NCI-H1105 treated with DMSO at 0.1 percent for 48 hours (cell line): ENCODE results near the gene RBMS3.

Experiments
- DNase-seq: peaks from one replicate; lab custom pipeline; 2025; lab: John Stamatoyannopoulos, UW

The RBMS3 gene

GRCh38 chr3:29679944-29680343, 399.1 kb downstream of the RBMS3 start:
- DNase-seq, result no peak

- DNase-seq, result no peak
These were observed 402.4 kb downstream of the RBMS3 start for GRCh38 chr3:29683018-29683993.

- no peak for DNase-seq
These were observed 406.2 kb downstream of the RBMS3 start for GRCh38 chr3:29686889-29687592.

GRCh38 chr3:29690686-29691353, 409.9 kb downstream of the RBMS3 start:
- no peak for DNase-seq

GRCh38 chr3:29693863-29694262, 413.0 kb downstream of the RBMS3 start:
- DNase-seq, result no peak

- no peak for DNase-seq
These were observed 413.5 kb downstream of the RBMS3 start for GRCh38 chr3:29694331-29694730.

- DNase-seq, result no peak
These were observed 413.9 kb downstream of the RBMS3 start for GRCh38 chr3:29694783-29695182.

- DNase-seq, result no peak
These were observed 414.3 kb downstream of the RBMS3 start for GRCh38 chr3:29695201-29695600.

GRCh38 chr3:29695643-29696198, 414.9 kb downstream of the RBMS3 start:
- no peak for DNase-seq

GRCh38 chr3:29696311-29696710, 415.4 kb downstream of the RBMS3 start:
- DNase-seq, result no peak

GRCh38 chr3:29697989-29698388, 417.1 kb downstream of the RBMS3 start:
- no peak for DNase-seq

GRCh38 chr3:29700256-29700655, 419.4 kb downstream of the RBMS3 start:
- no peak for DNase-seq

GRCh38 chr3:29701326-29701983, 420.6 kb downstream of the RBMS3 start:
- DNase-seq, result no peak

GRCh38 chr3:29705906-29706844, 425.3 kb downstream of the RBMS3 start:
- DNase-seq, result peak; percentile 87

GRCh38 chr3:29708884-29709283, 428.0 kb downstream of the RBMS3 start:
- no peak for DNase-seq

GRCh38 chr3:29711255-29711771, 430.4 kb downstream of the RBMS3 start:
- no peak for DNase-seq

- DNase-seq, result no peak
These were observed 435.3 kb downstream of the RBMS3 start for GRCh38 chr3:29716213-29716612.

GRCh38 chr3:29718661-29719065, 437.8 kb downstream of the RBMS3 start:
- no peak for DNase-seq

- DNase-seq, result peak; percentile 61
These were observed 439.8 kb downstream of the RBMS3 start for GRCh38 chr3:29720665-29721064.

GRCh38 chr3:29721789-29722188, 440.9 kb downstream of the RBMS3 start:
- no peak for DNase-seq
